ENCODE results near the gene TTLL8.
A peak's percentile ranks its signal among the peaks of the same experiment; 100 is the strongest.

Gene TTLL8

GRCh38 chr22:50062509-50063135, 4.5 kb upstream of the TTLL8 start (continued):
- TF ChIP-seq ZNF830 (tag by site-specific recombination; IDR thresholded peaks at IDR 0.05; ENCODE audit: low read depth), result no peak
- TF ChIP-seq KLF10 (tag by site-specific recombination; IDR thresholded peaks at IDR 0.05), result no peak
- TF ChIP-seq ZFP69B (tag by site-specific recombination; IDR thresholded peaks at IDR 0.05), result no peak
- TF ChIP-seq KLF1 (tag by site-specific recombination; IDR thresholded peaks at IDR 0.05), result no peak
- TF ChIP-seq ZNF514 (tag by site-specific recombination; IDR thresholded peaks at IDR 0.05), result no peak
- no peak for TF ChIP-seq ZXDB (tag by site-specific recombination; IDR thresholded peaks at IDR 0.05)
- TF ChIP-seq SETDB1 (IDR thresholded peaks at IDR 0.05; ENCODE audit: insufficient read length, low read length), result no peak
- no peak for TF ChIP-seq ZNF239 (tag by site-specific recombination; IDR thresholded peaks at IDR 0.05)
- no peak for TF ChIP-seq ZNF146 (tag by site-specific recombination; IDR thresholded peaks at IDR 0.05)

- H3K4me1 ChIP-seq (ENCODE audit: control insufficient read depth, insufficient read depth, low read length), result no peaks in the 10 kb centered on the region
- no peaks in the 10 kb centered on the region for H3K9me3 ChIP-seq (ENCODE audit: control insufficient read depth, insufficient read depth, low read depth, low read length)
- no peak overlapping the region for H3K4me3 ChIP-seq (ENCODE audit: low read depth, low read length)
- ChIA-PET CTCF (no interaction called here), POLR2A (no interaction called here)
- no peaks in the 10 kb centered on the region for H3K36me3 ChIP-seq (ENCODE audit: control insufficient read depth in 2 of 2, insufficient read depth in 1 of 2, low read length in 2 of 2)
- TF ChIP-seq TCF7L2 (IDR thresholded peaks at IDR 0.05; ENCODE audit: borderline replicate concordance, low read depth, low read length) (no peak), HOXC10 (CRISPR knock-in tag; IDR thresholded peaks at IDR 0.05) (no peak), ZNF175 (tag by site-specific recombination; IDR thresholded peaks at IDR 0.05) (no peak), ZNF645 (tag by site-specific recombination; IDR thresholded peaks at IDR 0.05) (no peak), ZNF19 (tag by site-specific recombination; IDR thresholded peaks at IDR 0.05; ENCODE audit: low read depth) (no peak), ZNF266 (tag by site-specific recombination; IDR thresholded peaks at IDR 0.05; ENCODE audit: low read depth) (no peak), ZNF140 (tag by site-specific recombination; IDR thresholded peaks at IDR 0.05) (no peak), ZNF155 (tag by site-specific recombination; IDR thresholded peaks at IDR 0.05) (no peak), EGR2 (tag by site-specific recombination; IDR thresholded peaks at IDR 0.05; ENCODE audit: low read depth) (peak; percentile 27; the same call in 1 of the 2 replicates), ZFHX2 (tag by site-specific recombination; conservative IDR thresholded peaks at IDR 0.05) (peak; percentile 46; the same call in 1 of the 2 replicates), ZNF623 (tag by site-specific recombination; IDR thresholded peaks at IDR 0.05) (no peak), ZNF280D (tag by site-specific recombination; IDR thresholded peaks at IDR 0.05) (no peak), ZNF561 (tag by site-specific recombination; IDR thresholded peaks at IDR 0.05; ENCODE audit: borderline replicate concordance) (no peak), ZNF692 (tag by site-specific recombination; IDR thresholded peaks at IDR 0.05) (no peak), ZNF148 (tag by site-specific recombination; IDR thresholded peaks at IDR 0.05; ENCODE audit: borderline replicate concordance) (no peak), ZNF585B (tag by site-specific recombination; IDR thresholded peaks at IDR 0.05) (no peak), GLI2 (tag by site-specific recombination; IDR thresholded peaks at IDR 0.05; ENCODE audit: borderline replicate concordance, low read depth) (no peak)
- no peak overlapping the region for H3K27ac ChIP-seq (ENCODE audit: extremely low read depth, low read depth, low read length)
Observed at GRCh38 chr22:50061824-50062355, 3.8 kb upstream of the TTLL8 start.

Data from HEK293 (cell line).